ENCODE measurements around the gene ITGB5.
"Not testable (repeated sequence)": the region's sequence is repeated elsewhere in the genome, so short reads cannot be mapped to it uniquely, and the experiment has no call there.

The ITGB5 gene

DNA sequence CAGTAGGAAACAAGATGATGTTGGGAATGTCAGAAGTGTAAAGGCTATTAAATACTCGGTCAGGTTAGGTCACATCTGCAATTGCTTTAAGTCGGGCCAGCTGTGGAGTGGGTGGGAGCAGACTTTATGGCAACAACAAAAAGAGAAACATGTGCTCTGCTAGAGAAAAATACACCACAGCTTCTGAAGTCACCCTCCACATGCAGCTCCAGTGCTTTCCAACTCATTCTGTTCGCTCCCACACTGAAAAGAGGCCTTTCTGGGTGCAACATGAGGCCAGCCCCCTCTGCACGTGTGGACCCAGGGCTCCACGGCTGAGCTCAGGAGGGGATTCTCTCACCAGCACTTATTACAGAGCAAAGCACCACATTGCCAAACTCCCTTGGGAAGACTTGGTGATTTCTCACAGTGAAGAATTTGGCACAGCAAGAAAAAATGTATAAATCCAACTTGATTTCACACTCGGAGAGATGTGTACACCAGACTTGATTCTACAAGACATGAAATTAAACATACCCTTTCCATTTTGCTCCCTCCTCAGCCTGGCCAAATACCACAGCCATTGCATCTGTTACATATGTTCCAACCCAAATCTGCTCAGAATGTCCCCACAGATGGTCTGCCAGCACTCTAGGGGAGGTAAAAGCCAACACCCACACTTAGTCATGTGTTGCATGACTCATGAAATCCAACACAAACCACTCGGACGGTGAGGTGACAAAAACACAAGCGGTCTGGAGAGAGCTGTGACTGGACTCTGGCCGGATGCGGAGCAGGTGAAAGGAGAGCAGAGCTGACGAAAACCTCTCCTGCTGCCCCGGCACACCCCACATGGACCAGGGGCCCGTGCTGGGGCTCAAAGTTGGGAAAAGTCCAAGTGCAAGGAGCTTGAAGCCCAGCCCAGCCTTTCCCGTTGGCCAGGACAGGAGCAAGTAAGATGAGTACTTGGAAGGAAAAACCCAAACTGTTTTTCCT, 74.6 kb downstream of the ITGB5 start:
- DNase-seq, result no peak

- no peak for DNase-seq
Measured at GRCh38 chr3:124811436-124811835, 75.7 kb downstream of the ITGB5 start.

- DNase-seq, result no peak
Measured at GRCh38 chr3:124810970-124811369, 76.2 kb downstream of the ITGB5 start.

GRCh38 chr3:124809039-124809438, 78.1 kb downstream of the ITGB5 start:
- DNase-seq, result no peak

DNA sequence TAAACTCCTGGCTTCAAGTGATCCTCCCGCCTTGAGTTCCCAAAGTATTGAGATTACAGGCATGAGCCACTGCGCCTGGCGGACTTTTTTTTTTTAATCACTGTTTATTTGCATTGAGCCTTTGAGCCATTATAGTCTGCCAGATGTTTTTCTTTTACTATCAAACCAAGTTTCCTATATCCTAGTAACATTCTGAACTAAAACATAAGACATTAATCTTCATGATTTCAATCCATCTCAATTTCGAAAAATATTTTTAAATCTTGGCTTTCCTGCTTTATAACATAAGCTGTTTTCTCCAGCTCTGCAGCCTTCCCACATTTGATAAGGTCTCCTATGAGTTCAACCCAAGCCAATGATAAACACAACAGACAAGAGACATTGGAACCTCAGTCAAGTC, 81.5 kb downstream of the ITGB5 start:
- DNase-seq, result no peak

- no peak for DNase-seq
Measured at GRCh38 chr3:124804875-124805274, 82.3 kb downstream of the ITGB5 start.

DNA sequence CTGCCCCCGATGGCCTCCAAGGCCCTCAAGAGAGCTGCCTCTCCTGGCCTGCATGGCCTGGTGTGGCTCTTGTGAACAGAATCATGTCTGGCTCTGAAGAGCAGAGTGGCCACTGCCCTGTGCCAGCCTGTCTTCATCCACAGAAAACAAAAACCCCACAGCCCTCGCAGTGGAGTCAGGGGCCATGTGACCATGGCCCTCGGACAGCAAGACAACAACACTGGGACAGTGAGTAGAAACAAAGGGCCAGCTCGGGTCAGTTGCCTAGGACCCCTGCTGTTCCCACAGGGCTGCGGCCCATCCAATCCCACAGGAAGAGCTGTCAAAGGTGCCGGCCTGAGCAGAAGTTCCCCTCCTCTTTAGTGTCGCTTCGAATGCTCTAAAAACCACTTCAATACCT, 84.5 kb downstream of the ITGB5 start:
- no peak for DNase-seq

GRCh38 chr3:124802061-124802698, 85.0 kb downstream of the ITGB5 start:
- DNase-seq, result no peak

GRCh38 chr3:124800511-124801258, 86.5 kb downstream of the ITGB5 start:
- DNase-seq, result no peak

GRCh38 chr3:124800076-124800475, 87.1 kb downstream of the ITGB5 start:
- DNase-seq, result no peak

- no peak for DNase-seq
Measured at GRCh38 chr3:124799676-124800075, 87.5 kb downstream of the ITGB5 start.

- no peak for DNase-seq
Measured at GRCh38 chr3:124797426-124797945, 89.7 kb downstream of the ITGB5 start.

DNA sequence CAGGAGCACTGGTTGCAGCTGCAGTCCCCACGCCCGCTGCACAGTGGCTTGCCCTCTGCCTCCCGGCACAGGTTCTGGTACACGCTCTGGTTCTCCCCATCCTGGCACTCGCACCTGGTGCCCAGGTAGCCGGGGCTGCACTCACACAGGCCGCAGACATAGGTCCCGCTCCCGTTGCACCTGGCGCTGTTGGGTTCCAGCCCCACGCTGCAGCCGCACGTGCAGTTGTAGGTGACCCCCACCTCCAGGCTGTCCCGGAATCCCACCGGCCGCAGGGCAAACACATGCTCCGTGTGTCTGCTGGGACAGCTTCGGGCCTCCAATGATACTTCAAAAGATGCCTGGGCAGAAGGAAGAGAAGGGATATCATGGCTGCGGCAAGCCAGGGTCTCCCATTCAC, 90.7 kb downstream of the ITGB5 start:
- DNase-seq, result no peak

GRCh38 chr3:124793054-124793739, 94.0 kb downstream of the ITGB5 start:
- DNase-seq, result no peak

- no peak for DNase-seq
Measured at GRCh38 chr3:124792341-124793040, 94.7 kb downstream of the ITGB5 start.

- DNase-seq, result no peak
Measured at GRCh38 chr3:124791639-124792151, 95.5 kb downstream of the ITGB5 start.

DNA sequence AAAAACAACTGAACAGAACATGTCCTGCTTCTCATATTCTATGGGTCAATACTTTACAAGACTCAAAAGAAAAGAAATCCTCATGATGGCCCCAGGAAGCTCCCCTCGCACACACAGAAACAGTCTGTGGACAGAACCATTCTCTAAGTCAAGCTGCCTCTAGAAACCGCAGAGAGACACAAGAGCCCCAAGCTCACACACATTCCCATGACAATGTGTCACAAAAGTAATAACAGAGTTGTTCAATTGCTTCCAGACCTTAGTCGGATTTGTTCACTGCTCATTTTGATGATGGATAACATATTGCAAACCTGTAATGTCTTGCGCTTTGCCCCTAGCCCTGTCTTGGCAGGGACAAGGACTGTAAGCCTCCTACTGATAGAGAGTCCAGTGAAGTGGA, 96.0 kb downstream of the ITGB5 start:
- DNase-seq, result no peak

DNA sequence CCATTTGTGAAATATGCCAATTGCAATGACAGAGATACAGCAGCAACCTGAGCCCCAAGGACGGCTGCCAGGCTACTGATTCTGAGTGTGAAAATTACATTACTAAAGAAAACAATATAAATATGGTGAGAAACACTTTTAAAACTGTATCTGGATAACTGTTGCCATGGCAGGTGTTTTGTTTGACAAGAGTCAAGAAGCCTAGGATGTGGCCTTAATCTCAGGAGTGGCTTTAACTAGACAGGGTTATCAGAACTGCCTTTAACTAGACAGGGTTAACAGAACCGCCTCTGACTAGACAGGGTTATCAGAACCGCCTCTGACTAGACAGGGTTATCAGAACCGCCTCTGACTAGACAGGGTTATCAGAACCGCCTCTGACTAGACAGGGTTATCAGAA, 98.1 kb downstream of the ITGB5 start:
- not testable (repeated sequence) for DNase-seq

GRCh38 chr3:124788254-124788745, 98.9 kb downstream of the ITGB5 start:
- DNase-seq, result no peak

GRCh38 chr3:124787476-124788195, 99.5 kb downstream of the ITGB5 start:
- no peak for DNase-seq

Measured in activated naive CD4-positive, alpha-beta T cell treated with anti-CD3 and anti-CD28 coated beads, Interleukin-2, amount 50 U/mL, for 16 hours (primary cell).